Endothelial cell of umbilical vein (primary cell): ENCODE results near the gene CRLF1. TPM values are rescaled to one million over a fixed set of nuclear protein-coding genes. Genes with fewer than 3 reads are reported as not detected.

Experiments
- BruUV-seq: library from RNA; stranded (reverse); fragments of 400-500 nt; replicated peaks from 2 replicates; lab custom pipeline; 2021; lab: Mats Ljungman, UMichigan
- CTCF ChIA-PET: fragments of 300-600, 350-600 bp; sonication (Branson Sonifier 250); formaldehyde crosslinking; loops from one replicate; lab custom pipeline; 2021; ENCODE audit warnings: antibody characterized with exemption, inconsistent platforms; lab: Charles Lee
- POLR2A ChIA-PET: fragments of 300-600, 350-600 bp; sonication (Branson Sonifier 250); formaldehyde crosslinking; loops from one replicate; lab custom pipeline; 2021; ENCODE audit warnings: antibody characterized with exemption, inconsistent platforms; lab: Charles Lee
- DNase-seq: peaks from one replicate; pipeline ENCODE4 v3.0.0-alpha.2; 2011; ENCODE audit warnings: low read depth, low spot score
- FAIRE-seq: peaks from 2 replicates; lab custom pipeline; 2011; peaks lifted over from hg19 to GRCh38; lab: Jason Lieb, UNC
- H2AFZ ChIP-seq: 2 replicates; pipeline ENCODE4 v1.6.0; 2012; ENCODE audit warnings: low read depth, low read length, control low read depth, inconsistent platforms
- H3K27ac ChIP-seq: 2 replicates; pipeline ENCODE4 v1.5.1; 2011; ENCODE audit warnings: low read depth, mild to moderate bottlenecking, control low read depth, low read length, moderate library complexity; ENCODE audit not compliant: insufficient read depth
- H3K27me3 ChIP-seq, 2 experiments: 2 replicates each; pipeline versions ENCODE4 v1.6.0 to v1.6.1; 2011; ENCODE audit warnings: low read length in 2 of 2, mixed read lengths in 1 of 2; ENCODE audit not compliant: control insufficient read depth in 2 of 2, insufficient read depth in 2 of 2
- H3K36me3 ChIP-seq, 2 experiments: 2 replicates in 1 of 2; 3 replicates in 1 of 2; pipeline ENCODE4 v1.5.1; 2011; ENCODE audit warnings: low read length in 2 of 2, mild to moderate bottlenecking in 1 of 2, moderate library complexity in 1 of 2; ENCODE audit not compliant: control insufficient read depth in 2 of 2, insufficient read depth in 2 of 2; ENCODE audit errors: extremely low read depth in 1 of 2
- H3K4me1 ChIP-seq: 3 replicates; pipeline ENCODE4 v1.5.1; 2011; ENCODE audit warnings: mild to moderate bottlenecking, low read length; ENCODE audit not compliant: control insufficient read depth, insufficient read depth; ENCODE audit errors: extremely low read depth
- H3K4me2 ChIP-seq: 2 replicates; pipeline ENCODE4 v1.6.1; 2011; ENCODE audit warnings: low read length, control low read depth, mixed read lengths; ENCODE audit not compliant: insufficient read depth
- H3K4me3 ChIP-seq, 3 experiments: fragments of 200-600 bp in 1 of 3; sonication (generic), shearing (Covaris generic) in 1 of 3; replicated peaks in 1 of 3; 2 replicates each; pipeline ENCODE4 v1.5.1; 2011 to 2016; ENCODE audit warnings: control low read depth in 3 of 3, low read length in 3 of 3, mild to moderate bottlenecking in 2 of 3, inconsistent platforms in 1 of 3, low read depth in 1 of 3, moderate library complexity in 1 of 3; ENCODE audit not compliant: insufficient read depth in 1 of 3
- H3K79me2 ChIP-seq: 2 replicates; pipeline ENCODE4 v1.6.0; 2012; ENCODE audit warnings: low read length, inconsistent platforms; ENCODE audit not compliant: control insufficient read depth, insufficient read depth
- H3K9ac ChIP-seq: replicated peaks from 2 replicates; pipeline ENCODE3; 2011; ENCODE audit warnings: low read length, control low read depth; ENCODE audit not compliant: insufficient read depth; ENCODE audit errors: extremely low read depth
- H3K9me1 ChIP-seq: replicated peaks from 3 replicates; pipeline ENCODE4 v1.6.0; 2011; ENCODE audit warnings: mild to moderate bottlenecking, low read length; ENCODE audit not compliant: control insufficient read depth, insufficient read depth; ENCODE audit errors: extremely low read depth
- H3K9me3 ChIP-seq: replicated peaks from 2 replicates; pipeline ENCODE4 v1.5.1; 2012; ENCODE audit warnings: low read length, inconsistent platforms; ENCODE audit not compliant: control insufficient read depth, insufficient read depth
- H4K20me1 ChIP-seq: replicated peaks from 2 replicates; pipeline ENCODE3; 2011; ENCODE audit warnings: mild to moderate bottlenecking, low read length; ENCODE audit not compliant: control insufficient read depth, insufficient read depth; ENCODE audit errors: extremely low read depth
- EZH2 ChIP-seq: IDR thresholded peaks from 2 replicates; pipeline ENCODE4 v1.6.1; 2012; ENCODE audit warnings: borderline replicate concordance, low read depth, mild to moderate bottlenecking, moderate library complexity, low read length, inconsistent platforms; ENCODE audit not compliant: severe bottlenecking
- FOS ChIP-seq: IDR thresholded peaks from 2 replicates; pipeline ENCODE4 v1.6.1; 2011; ENCODE audit warnings: mild to moderate bottlenecking, low read length, moderate library complexity, borderline replicate concordance; ENCODE audit not compliant: insufficient read depth
- GATA2 ChIP-seq: IDR thresholded peaks from 2 replicates; pipeline ENCODE4 v1.7.0; 2011; ENCODE audit warnings: low read depth, mild to moderate bottlenecking, moderate library complexity, mixed read lengths, low read length; ENCODE audit not compliant: insufficient read length, insufficient read depth
- JUN ChIP-seq: IDR thresholded peaks from 2 replicates; pipeline ENCODE4 v1.6.1; 2011; ENCODE audit warnings: borderline replicate concordance, low read depth; ENCODE audit not compliant: insufficient read length, insufficient read depth
- MYC ChIP-seq: IDR thresholded peaks from one replicate; pipeline ENCODE4 v1.6.1; 2011; ENCODE audit warnings: mild to moderate bottlenecking, low read depth, low read length
- POLR2A ChIP-seq: IDR thresholded peaks from 2 replicates; pipeline ENCODE4 v1.6.1; 2012; ENCODE audit warnings: low read depth, mild to moderate bottlenecking, control low read depth, low read length
- POLR2AphosphoS5 ChIP-seq: IDR thresholded peaks from 2 replicates; pipeline ENCODE4 v1.6.1; 2012; ENCODE audit warnings: low read depth, mild to moderate bottlenecking, control low read depth, low read length, moderate library complexity; ENCODE audit not compliant: insufficient read depth
- dilution Hi-C: fragments of 300-500 bp; cut with MboI; formaldehyde crosslinking; loops from one replicate; pipeline ENCODE4 v1.15.0; 2019; ENCODE audit warnings: low sequenced_read_pairs; ENCODE audit not compliant: extremely low pct_ligation_motif_present
- intact Hi-C: fragments of 100-400 bp; cut with micrococcal nuclease; formaldehyde crosslinking; loops from one replicate; pipeline ENCODE4 v1.10.0; 2022
- polyA plus RNA-seq, 4 experiments: library from polyadenylated mRNA; depleted of rRNA in 3 of 4; stranded (reverse) in 3 of 4; unstranded in 1 of 4; fragments of >200 nt; gene quantifications; 2 replicates each; pipeline versions ENCODE4 v1.2.1 to v1.2.3, GENCODE V29; 2011 to 2012; ENCODE audit warnings: missing spikeins in 1 of 4
- total RNA-seq: library from RNA; stranded (reverse); gene quantifications from 2 replicates; pipeline ENCODE4 v1.2.3, GENCODE V29; 2021
- TF ChIP-seq, protein P1 (sequence below): IDR thresholded peaks from 2 replicates; pipeline ENCODE4 v1.6.1; 2011; ENCODE audit not compliant: insufficient read depth, insufficient read length
- TF ChIP-seq, protein P2 (sequence below), 2 donors: IDR thresholded peaks; 1 replicate in 1 of 2; 2 replicates in 1 of 2; pipeline ENCODE4 v1.5.1; 2011; ENCODE audit warnings: low read length in 2 of 2, mild to moderate bottlenecking in 2 of 2, moderate library complexity in 2 of 2, control low read depth in 1 of 2, inconsistent platforms in 1 of 2, low read depth in 1 of 2; ENCODE audit not compliant: insufficient read depth in 1 of 2; ENCODE audit errors: extremely low read depth in 1 of 2

The CRLF1 gene
- total and polyA plus RNA-seq, 2 donors (not counting 3 experiments of a cell fraction or from before 2014, with no cell fraction given), result 0.18 TPM; not detected in 1

DNA sequence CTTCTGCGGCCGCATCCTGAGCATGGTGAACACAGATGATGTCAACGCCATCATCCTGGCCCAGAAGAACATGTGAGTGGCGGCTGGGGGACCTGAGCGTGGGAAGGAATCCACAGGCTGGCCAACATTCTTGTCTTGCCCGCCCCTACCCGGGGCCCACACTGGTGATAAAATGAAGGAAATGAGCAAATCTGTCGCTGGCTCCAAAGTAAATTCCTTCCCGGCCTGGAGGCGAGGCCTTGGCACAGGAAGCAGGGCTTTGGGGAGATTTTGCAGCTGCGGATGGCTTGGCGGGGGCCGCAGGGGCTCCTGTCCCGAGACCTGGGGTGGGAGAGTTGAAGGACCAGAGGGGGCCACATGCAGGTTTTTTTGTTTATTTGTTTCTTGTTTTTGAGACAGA is 44.5 kb downstream of the CRLF1 start:
- DNase-seq, result peak; percentile 91
- no peak overlapping the region for H3K4me3 ChIP-seq
- H3K79me2 ChIP-seq, result peaks cover 28% of the 10 kb centered on the region
- BruUV-seq, result no TSS peak
- H3K4me1 ChIP-seq, result peaks cover 30% of the 10 kb centered on the region
- no peaks in the 10 kb centered on the region for H3K27me3 ChIP-seq
- peak; percentile 24 for TF ChIP-seq JUN
- TF ChIP-seq POLR2AphosphoS5, result peak; percentile 71
- TF ChIP-seq FOS, result no peak
- TF ChIP-seq, protein P1, sequence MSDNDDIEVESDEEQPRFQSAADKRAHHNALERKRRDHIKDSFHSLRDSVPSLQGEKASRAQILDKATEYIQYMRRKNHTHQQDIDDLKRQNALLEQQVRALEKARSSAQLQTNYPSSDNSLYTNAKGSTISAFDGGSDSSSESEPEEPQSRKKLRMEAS, result no peak
- H3K9me1 ChIP-seq, result no peaks in the 10 kb centered on the region
- H3K4me2 ChIP-seq, result no peak overlapping the region
- FAIRE-seq, result peak; percentile 92
- intact Hi-C loops (loop anchor here (1.0 kb wide), 1 partner anchor 9 kb away; the partner anchor contains the start of gene UBA52), dilution Hi-C loops (no loop called here)
- H3K36me3 ChIP-seq, result peaks cover 7 to 14% of the 10 kb centered on the region in 2 experiments
- POLR2A ChIA-PET, result no interaction called here
- H2AFZ ChIP-seq, result no peak overlapping the region
- H3K27ac ChIP-seq, result peak overlapping the region; percentile 91
- H3K9ac ChIP-seq, result peak overlapping the region; percentile 37
- no peaks in the 10 kb centered on the region for H3K9me3 ChIP-seq
- CTCF ChIA-PET, result interaction anchor here (1.2 to 1.3 kb wide), 2 partner anchors 18 to 92 kb away, joined by 3 read pairs; no protein-coding TSS in a partner anchor
- no peaks in the 10 kb centered on the region for H4K20me1 ChIP-seq

DNA sequence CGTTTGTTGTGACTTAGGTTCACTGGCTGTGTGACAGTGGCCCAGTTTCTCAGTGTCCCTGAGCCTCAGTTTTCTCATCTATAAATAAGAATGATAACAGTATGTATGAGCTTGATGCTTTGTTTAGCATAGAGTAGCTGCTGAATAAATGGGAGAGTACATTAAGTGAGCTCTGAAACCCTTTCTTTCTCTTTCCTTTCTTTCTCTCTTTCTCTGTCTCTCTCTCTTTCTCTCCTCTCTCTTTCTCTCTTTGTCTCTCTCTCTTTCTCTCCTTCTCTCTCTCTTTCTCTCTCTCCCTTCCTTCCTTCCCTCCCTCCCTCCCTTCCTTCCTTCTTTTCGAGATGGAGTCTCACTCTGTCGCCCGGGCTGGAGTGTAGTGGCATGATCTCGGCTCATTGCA is 46.9 kb downstream of the CRLF1 start:
- Histone ChIP-seq H3K9me3 (no peaks in the 10 kb centered on the region), H3K4me1 (peaks cover 30% of the 10 kb centered on the region), H3K36me3 (peaks cover 2 to 5% of the 10 kb centered on the region in 2 experiments), H3K4me3 (no peak overlapping the region), H3K9ac (no peak overlapping the region), H4K20me1 (no peaks in the 10 kb centered on the region), H3K27me3 (no peaks in the 10 kb centered on the region), H3K4me2 (peak overlapping the region; percentile 10), H3K79me2 (peaks cover 28% of the 10 kb centered on the region), H3K9me1 (no peaks in the 10 kb centered on the region), H3K27ac (no peak overlapping the region), H2AFZ (no peak overlapping the region)
- FAIRE-seq (peak; percentile 65), DNase-seq (no peak)
- POLR2A ChIA-PET, result no interaction called here
- BruUV-seq, result no TSS peak
- CTCF ChIA-PET, result interaction anchor here (1.0 to 1.4 kb wide), 3 partner anchors 30 to 287 kb away, joined by 3 to 4 read pairs (median 3); no protein-coding TSS in a partner anchor
- intact Hi-C loops, result no loop called here
- TF ChIP-seq EZH2 (no peak), GATA2 (no peak), POLR2AphosphoS5 (no peak), FOS (no peak), POLR2A (no peak), MYC (no peak), JUN (no peak)
- TF ChIP-seq, protein P1, result no peak
- TF ChIP-seq, protein P2, sequence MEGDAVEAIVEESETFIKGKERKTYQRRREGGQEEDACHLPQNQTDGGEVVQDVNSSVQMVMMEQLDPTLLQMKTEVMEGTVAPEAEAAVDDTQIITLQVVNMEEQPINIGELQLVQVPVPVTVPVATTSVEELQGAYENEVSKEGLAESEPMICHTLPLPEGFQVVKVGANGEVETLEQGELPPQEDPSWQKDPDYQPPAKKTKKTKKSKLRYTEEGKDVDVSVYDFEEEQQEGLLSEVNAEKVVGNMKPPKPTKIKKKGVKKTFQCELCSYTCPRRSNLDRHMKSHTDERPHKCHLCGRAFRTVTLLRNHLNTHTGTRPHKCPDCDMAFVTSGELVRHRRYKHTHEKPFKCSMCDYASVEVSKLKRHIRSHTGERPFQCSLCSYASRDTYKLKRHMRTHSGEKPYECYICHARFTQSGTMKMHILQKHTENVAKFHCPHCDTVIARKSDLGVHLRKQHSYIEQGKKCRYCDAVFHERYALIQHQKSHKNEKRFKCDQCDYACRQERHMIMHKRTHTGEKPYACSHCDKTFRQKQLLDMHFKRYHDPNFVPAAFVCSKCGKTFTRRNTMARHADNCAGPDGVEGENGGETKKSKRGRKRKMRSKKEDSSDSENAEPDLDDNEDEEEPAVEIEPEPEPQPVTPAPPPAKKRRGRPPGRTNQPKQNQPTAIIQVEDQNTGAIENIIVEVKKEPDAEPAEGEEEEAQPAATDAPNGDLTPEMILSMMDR (IDR thresholded peaks at IDR 0.05; ENCODE audit: extremely low read depth in 1 of 2, insufficient read depth in 1 of 2, low read depth in 1 of 2, low read length in 2 of 2), result no peak
- dilution Hi-C loops, result no loop called here
